ENCODE data around the gene CYB561D2. TPM values are rescaled to one million over a fixed set of nuclear protein-coding genes. Genes with fewer than 3 reads are reported as not detected.

CYB561D2 gene
- total and polyA plus RNA-seq, 9 of the 15 experiments (the other 6 are each of a cell fraction or from before 2014, with no cell fraction given) = 4.2 to 16.6 (median 9.4) TPM

GRCh38 chr3:50347187-50347813 lies 3.4 kb upstream of the CYB561D2 start (continued):
- TF ChIP-seq ATF3 (IDR thresholded peaks at IDR 0.05) (peak; percentile 49; the same call in 1 of the 2 replicates), ATF3 (CRISPR knock-in tag; conservative IDR thresholded peaks at IDR 0.05) (no peak), HNRNPUL1 (IDR thresholded peaks at IDR 0.05; ENCODE audit: low read length) (no peak), KLF1 (tag; IDR thresholded peaks at IDR 0.05) (no peak), SIN3A (IDR thresholded peaks at IDR 0.05; ENCODE audit: borderline replicate concordance in 2 of 2, control insufficient read depth in 1 of 2, low read depth in 2 of 2, low read length in 2 of 2) (no peak), ARID2 (IDR thresholded peaks at IDR 0.05) (no peak), RAD21 (CRISPR knock-in tag; conservative IDR thresholded peaks at IDR 0.05 in 1 of 2, IDR thresholded peaks at IDR 0.05 in 1 of 2) (peak; percentile 32 to 58), ZBTB40 (IDR thresholded peaks at IDR 0.05) (peak; percentile 77), ZBTB40 (CRISPR knock-in tag; IDR thresholded peaks at IDR 0.05) (peak; percentile 53; the same call in 1 of the 2 replicates), ZNF384 (IDR thresholded peaks at IDR 0.05; ENCODE audit: low read depth, low read length) (peak; percentile 98), CTCF (IDR thresholded peaks at IDR 0.05 in 2 of 3, conservative IDR thresholded peaks at IDR 0.05 in 1 of 3; ENCODE audit: insufficient read depth in 2 of 3, low read depth in 1 of 3, low read length in 3 of 3) (peak; percentile 67 to 73 (median 70))
